ENCODE data around the gene SERPINA7.
"Not testable (repeated sequence)": the region's sequence is repeated elsewhere in the genome, so short reads cannot be mapped to it uniquely, and the experiment has no call there.

The SERPINA7 gene

DNA sequence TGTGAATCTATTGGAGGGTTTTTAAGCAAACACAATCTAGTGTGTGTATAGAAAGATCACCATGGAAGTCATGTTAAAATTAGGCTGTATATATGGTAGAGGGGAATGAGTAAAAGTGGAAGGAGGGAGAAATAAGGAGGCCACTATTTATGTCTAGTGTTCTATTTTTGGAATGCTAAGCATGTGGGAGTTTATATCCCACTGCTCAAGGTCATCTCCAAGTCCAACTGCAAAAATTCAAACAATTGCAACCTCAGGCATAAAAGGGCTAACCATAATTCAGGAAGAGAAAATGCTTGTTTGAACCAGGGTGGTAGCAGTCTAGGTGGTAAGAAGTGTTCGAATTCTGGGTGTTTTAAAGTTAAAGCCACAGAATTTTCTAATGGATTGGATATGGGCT, 39.2 kb downstream of the SERPINA7 start:
- H3K27ac ChIP-seq (replicated peaks): no peak overlapping the region
- no peak overlapping the region for H3K4me3 ChIP-seq (replicated peaks; ENCODE audit: insufficient read depth, low read length)
- TF ChIP-seq REST (IDR thresholded peaks at IDR 0.05; ENCODE audit: insufficient replicate concordance, low read depth): no peak
- TF ChIP-seq POLR2AphosphoS5 (IDR thresholded peaks at IDR 0.05; ENCODE audit: low read depth): no peak
- TF ChIP-seq CTCF (IDR thresholded peaks at IDR 0.05; ENCODE audit: insufficient read depth, low read length): no peak
- no peak for TF ChIP-seq GABPA (IDR thresholded peaks at IDR 0.05; ENCODE audit: low read depth)
- no peak for DNase-seq (ENCODE audit: low read depth in 1 of 2, low spot score in 1 of 2)
- no peaks in the 10 kb centered on the region for H3K27me3 ChIP-seq (ENCODE audit: insufficient read depth, poor library complexity, severe bottlenecking)

DNA sequence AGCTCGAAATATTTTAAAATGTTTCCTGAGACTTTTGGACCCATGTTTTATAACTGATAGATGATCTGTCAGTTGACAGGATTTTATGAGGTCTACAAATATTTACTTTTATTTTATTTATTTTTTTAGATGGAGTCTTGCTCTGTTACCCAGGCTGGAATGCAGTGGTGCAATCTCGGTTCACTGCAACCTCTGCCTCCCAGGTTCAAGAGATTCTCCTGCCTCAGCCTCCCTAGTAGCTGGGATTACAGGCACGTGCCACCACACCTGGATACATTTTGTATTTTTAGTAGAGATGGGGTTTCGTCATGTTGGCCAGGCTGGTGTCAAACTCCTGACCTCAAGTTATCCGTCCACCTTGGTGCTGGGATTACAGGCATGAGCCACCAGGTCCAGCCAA, 50.0 kb downstream of the SERPINA7 start:
- not testable (repeated sequence) for H3K27me3 ChIP-seq (ENCODE audit: insufficient read depth, poor library complexity, severe bottlenecking); DNase-seq (ENCODE audit: low read depth in 1 of 2, low spot score in 1 of 2); H3K4me3 ChIP-seq (replicated peaks; ENCODE audit: insufficient read depth, low read length); H3K27ac ChIP-seq (replicated peaks)

Measured in HL-60 (cell line).